HepG2 (cell line): ENCODE measurements around the gene MAB21L1. TPM values are rescaled to one million over a fixed set of nuclear protein-coding genes. Genes with fewer than 3 reads are reported as not detected.

Source experiments
- ATAC-seq: fragments of 200-7000 bp; cut with Tn5 transposase; 3 replicates; pipeline ENCODE4 v1.9.1; 2020; ENCODE audit warnings: mild to moderate bottlenecking, moderate library complexity
- BruUV-seq: library from RNA; stranded (reverse); fragments of 400-500 nt; replicated peaks from 2 replicates; lab custom pipeline; 2021; lab: Mats Ljungman, UMichigan
- CTCF ChIA-PET: fragments of 300-600 bp; formaldehyde crosslinking; extraction: SDS; loops from one replicate; lab custom pipeline; 2021; ENCODE audit warnings: low total read pairs, inconsistent platforms, low intra/inter-chr PET ratio; lab: Yijun Ruan, JAX
- POLR2A ChIA-PET: fragments of 350-600 bp; sonication (Branson Sonifier 250); formaldehyde crosslinking; loops from one replicate; lab custom pipeline; 2020; ENCODE audit warnings: antibody characterized with exemption, inconsistent platforms; lab: Yijun Ruan, JAX
- DNase-seq: peaks from one replicate; pipeline ENCODE4 v3.0.0-alpha.2; 2015; ENCODE audit warnings: low spot score
- FAIRE-seq: peaks from 3 replicates; lab custom pipeline; 2011; peaks lifted over from hg19 to GRCh38; lab: Jason Lieb, UNC
- H2AFZ ChIP-seq: one replicate; pipeline ENCODE4 v1.6.1; 2011; ENCODE audit warnings: low read length, inconsistent platforms
- H3K27ac ChIP-seq: fragments of 300-600 bp; 3 replicates; pipeline ENCODE4 v1.8.0; 2011; ENCODE audit warnings: mixed run types, mild to moderate bottlenecking, mixed read lengths, low read length, inconsistent platforms; ENCODE audit not compliant: insufficient read depth; ENCODE audit errors: extremely low read length
- H3K27me3 ChIP-seq, 2 experiments: fragments of 200-600 bp in 1 of 2; 2 replicates in 1 of 2; 3 replicates in 1 of 2; pipeline versions ENCODE4 v1.6.0 to v1.8.0; 2011; ENCODE audit warnings: low read length in 2 of 2, mild to moderate bottlenecking in 2 of 2, moderate library complexity in 2 of 2, inconsistent platforms in 1 of 2; ENCODE audit not compliant: insufficient read depth in 2 of 2, control insufficient read depth in 1 of 2
- H3K36me3 ChIP-seq, 2 experiments: fragments of 200-600 bp in 1 of 2; replicated peaks in 1 of 2; 2 replicates in 1 of 2; 3 replicates in 1 of 2; pipeline versions ENCODE4 v1.5.1 to v1.8.0; 2011; ENCODE audit warnings: low read length in 2 of 2, inconsistent platforms in 1 of 2; ENCODE audit not compliant: insufficient read depth in 2 of 2, control insufficient read depth in 1 of 2
- H3K4me1 ChIP-seq: 2 replicates; pipeline ENCODE4 v1.5.1; 2012; ENCODE audit warnings: low read length, inconsistent platforms; ENCODE audit not compliant: insufficient read depth
- H3K4me2 ChIP-seq: 2 replicates; pipeline ENCODE4 v1.6.0; 2011; ENCODE audit warnings: low read depth, low read length, inconsistent platforms
- H3K4me3 ChIP-seq, 3 experiments: fragments of 200-600 bp in 1 of 3; sonication (generic), shearing (Covaris generic) in 1 of 3; replicated peaks in 1 of 3; 2 replicates each; pipeline ENCODE4 v1.5.1; 2011 to 2016; ENCODE audit warnings: low read length in 3 of 3, inconsistent platforms in 2 of 3, low read depth in 2 of 3, mild to moderate bottlenecking in 2 of 3, control low read depth in 1 of 3, mixed read lengths in 1 of 3; ENCODE audit not compliant: insufficient read depth in 1 of 3
- H3K79me2 ChIP-seq: one replicate; pipeline ENCODE4 v1.6.1; 2011; ENCODE audit warnings: low read length, inconsistent platforms; ENCODE audit not compliant: insufficient read depth
- H3K9ac ChIP-seq: 2 replicates; pipeline ENCODE4 v1.6.0; 2011; ENCODE audit warnings: mild to moderate bottlenecking, low read depth, low read length, inconsistent platforms; ENCODE audit not compliant: insufficient read depth
- H3K9me3 ChIP-seq: 2 replicates; pipeline ENCODE4 v1.5.1; 2012; ENCODE audit warnings: mild to moderate bottlenecking, low read length
- H4K20me1 ChIP-seq: 2 replicates; pipeline ENCODE4 v1.6.0; 2011; ENCODE audit warnings: inconsistent platforms, mild to moderate bottlenecking, low read length, moderate library complexity; ENCODE audit not compliant: insufficient read depth
- DMAP1 ChIP-seq: IDR thresholded peaks from 2 replicates; pipeline ENCODE4 v1.6.1; 2016
- DNMT3B ChIP-seq: conservative IDR thresholded peaks from 2 replicates; pipeline ENCODE4 v1.6.1; 2016; ENCODE audit warnings: missing biosample characterization, control low read depth
- HNRNPUL1 ChIP-seq: fragments of 200-400 bp; formaldehyde crosslinking; IDR thresholded peaks from 2 replicates; pipeline ENCODE4 v1.6.1; 2017; ENCODE audit warnings: low read depth, mild to moderate bottlenecking, low read length, moderate library complexity
- MEIS1 ChIP-seq: sonication (generic); formaldehyde crosslinking; IDR thresholded peaks from 2 replicates; pipeline ENCODE4 v1.9.0; 2021; ENCODE audit warnings: mild to moderate bottlenecking, missing genetic modification reagents, moderate library complexity, borderline replicate concordance
- NFE2 ChIP-seq: sonication (generic); formaldehyde crosslinking; IDR thresholded peaks from 2 replicates; pipeline ENCODE4 v1.4.0; 2020; ENCODE audit warnings: missing genetic modification reagents
- U2AF1 ChIP-seq: fragments of 200-400 bp; formaldehyde crosslinking; optimal IDR thresholded peaks from 2 replicates; pipeline ENCODE3; 2017; ENCODE audit warnings: mild to moderate bottlenecking, low read depth, low read length
- ZC3H13 ChIP-seq: sonication (generic); formaldehyde crosslinking; IDR thresholded peaks from 2 replicates; pipeline ENCODE4 v1.8.1; 2023; ENCODE audit warnings: mild to moderate bottlenecking, missing genetic modification reagents, moderate library complexity
- ZFAT ChIP-seq: sonication (generic); formaldehyde crosslinking; conservative IDR thresholded peaks from 2 replicates; pipeline ENCODE4 v1.8.1; 2023; ENCODE audit warnings: missing genetic modification reagents, inconsistent platforms
- ZMYM3 ChIP-seq: sonication (generic); formaldehyde crosslinking; IDR thresholded peaks from 2 replicates; pipeline ENCODE4 v1.5.1; 2020; ENCODE audit warnings: mild to moderate bottlenecking, missing genetic modification reagents
- WGBS: methylation state at CpG from one replicate; pipeline ENCODE4 v1.1.6; 2017; ENCODE audit warnings: low lambda C conversion rate; 5-methylcytosine and 5-hydroxymethylcytosine counted together
- in situ Hi-C: cut with HindIII; loops from 2 replicates; pipeline ENCODE4 v1.10.0; 2017; ENCODE audit warnings: low pct_unique_long_range_greater_than_20kb; ENCODE audit not compliant: extremely low pct_ligation_motif_present
- intact Hi-C: fragments of 100-400 bp; cut with micrococcal nuclease; formaldehyde crosslinking; loops from one replicate; pipeline ENCODE4 v1.10.0; 2022; ENCODE audit not compliant: unreplicated experiment
- polyA plus RNA-seq, 8 experiments: library from polyadenylated mRNA; depleted of rRNA in 3 of 8; stranded (reverse) in 7 of 8; unstranded in 1 of 8; fragments of >200 nt; fragmentation: Illumina TruSeq in 4 of 8; extraction: Trizol in 4 of 8; gene quantifications; 2 replicates each; pipeline versions ENCODE4 v1.2.1 to v1.2.3, GENCODE V29; 2011 to 2016; ENCODE audit warnings: low read depth in 4 of 8, missing spikeins in 1 of 8, mixed read lengths in 1 of 8; ENCODE audit not compliant: insufficient read depth in 1 of 8
- total RNA-seq, 5 experiments: library from RNA; depleted of rRNA; stranded (reverse); fragments of >200 nt; fragmentation: Illumina TruSeq; extraction: Trizol; gene quantifications; 2 replicates each; pipeline ENCODE4 v1.2.3, GENCODE V29; 2016; ENCODE audit warnings: low read depth in 1 of 5
- TF ChIP-seq, protein P1 (sequence below): sonication (generic); formaldehyde crosslinking; conservative IDR thresholded peaks from 2 replicates; pipeline ENCODE4 v1.8.1; 2023; ENCODE audit warnings: missing genetic modification reagents

Gene MAB21L1
- total and polyA plus RNA-seq, 2 of the 13 experiments (the other 11 are each of a cell fraction or from before 2014, with no cell fraction given) = not detected

GRCh38 chr13:35496006-35496405 is 19.5 kb upstream of the MAB21L1 start:
- H3K9me3 ChIP-seq = no peaks in the 10 kb centered on the region
- DNase-seq = no peak
- no peaks in the 10 kb centered on the region for H3K36me3 ChIP-seq
- no peaks in the 10 kb centered on the region for H3K27me3 ChIP-seq
- H3K27ac ChIP-seq = no peak overlapping the region
- H3K4me2 ChIP-seq = no peak overlapping the region
- H3K4me1 ChIP-seq = no peaks in the 10 kb centered on the region
- H2AFZ ChIP-seq = no peak overlapping the region
- no peak for TF ChIP-seq ZC3H13 (CRISPR knock-in tag)
- no peak for TF ChIP-seq ZMYM3 (CRISPR knock-in tag)
- TF ChIP-seq, protein P1, sequence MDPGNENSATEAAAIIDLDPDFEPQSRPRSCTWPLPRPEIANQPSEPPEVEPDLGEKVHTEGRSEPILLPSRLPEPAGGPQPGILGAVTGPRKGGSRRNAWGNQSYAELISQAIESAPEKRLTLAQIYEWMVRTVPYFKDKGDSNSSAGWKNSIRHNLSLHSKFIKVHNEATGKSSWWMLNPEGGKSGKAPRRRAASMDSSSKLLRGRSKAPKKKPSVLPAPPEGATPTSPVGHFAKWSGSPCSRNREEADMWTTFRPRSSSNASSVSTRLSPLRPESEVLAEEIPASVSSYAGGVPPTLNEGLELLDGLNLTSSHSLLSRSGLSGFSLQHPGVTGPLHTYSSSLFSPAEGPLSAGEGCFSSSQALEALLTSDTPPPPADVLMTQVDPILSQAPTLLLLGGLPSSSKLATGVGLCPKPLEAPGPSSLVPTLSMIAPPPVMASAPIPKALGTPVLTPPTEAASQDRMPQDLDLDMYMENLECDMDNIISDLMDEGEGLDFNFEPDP = no peak
- TF ChIP-seq HNRNPUL1 = no peak
- TF ChIP-seq DNMT3B (CRISPR knock-in tag) = no peak
- no peak for TF ChIP-seq DMAP1 (CRISPR knock-in tag)
- no peak for TF ChIP-seq MEIS1
- TF ChIP-seq U2AF1 = no peak
- TF ChIP-seq NFE2 (CRISPR knock-in tag) = no peak
- TF ChIP-seq ZFAT (CRISPR knock-in tag) = no peak
- H3K9ac ChIP-seq = no peak overlapping the region
- no peak for FAIRE-seq
- 6% methylated on average over 1 of the region's 1 CpG for WGBS
- BruUV-seq = no TSS peak
- in situ Hi-C loops (no loop called here), intact Hi-C loops (no loop called here)
- POLR2A ChIA-PET = no interaction called here
- H3K79me2 ChIP-seq = no peaks in the 10 kb centered on the region
- H3K4me3 ChIP-seq = no peak overlapping the region
- CTCF ChIA-PET = no interaction called here
- no peak for ATAC-seq
- no peaks in the 10 kb centered on the region for H4K20me1 ChIP-seq
